NOMO-1 (cell line): ENCODE measurements around the gene GIMAP8.

Experiments
- DNase-seq, 2 experiments: peaks; one replicate each; lab custom pipeline; 2025; ENCODE audit not compliant: unreplicated experiment in 2 of 2; lab: John Stamatoyannopoulos, UW

The GIMAP8 gene

GRCh38 chr7:150450491-150451001 is at the start of gene GIMAP8:
GIMAP8 (plus strand) TSS chr7:150450630; CDS start chr7:150466699, 16,069 bp downstream.
- DNase-seq = peak; percentile 3 to 14

DNA sequence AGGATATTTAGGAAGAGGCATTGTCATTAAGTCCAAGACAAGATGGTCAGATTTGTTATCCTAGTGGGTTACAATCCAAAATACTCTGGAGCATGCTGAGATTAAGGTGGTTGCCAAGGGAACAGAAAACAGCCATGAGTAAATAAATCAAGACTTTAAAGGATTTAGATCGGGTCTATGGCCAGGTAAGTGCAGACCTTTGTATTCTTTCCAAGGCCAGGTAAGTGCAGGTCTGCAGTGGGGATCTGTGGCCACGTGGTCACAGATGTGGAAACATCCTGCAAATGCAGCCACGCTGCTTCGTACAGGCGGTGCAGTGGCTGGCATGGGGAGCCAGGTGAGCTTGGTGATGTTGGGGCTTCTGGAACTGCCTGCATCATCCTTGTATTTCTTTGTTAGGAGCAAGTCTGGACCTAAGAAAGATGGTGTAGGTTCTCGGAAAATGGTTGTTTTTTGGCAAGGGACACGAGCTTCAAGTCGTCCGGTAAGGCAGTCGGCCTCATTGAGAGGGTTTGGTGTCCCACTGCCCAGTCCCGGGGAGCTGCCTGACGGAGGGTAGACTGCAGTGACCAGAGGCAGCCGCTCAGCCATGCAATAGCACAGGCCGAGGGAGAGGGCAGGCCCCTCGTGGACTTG is 49.5 kb upstream of the GIMAP8 start:
- no peak for DNase-seq

GRCh38 chr7:150401424-150401790 is 49.0 kb upstream of the GIMAP8 start:
- no peak for DNase-seq

- no peak for DNase-seq
Observed at GRCh38 chr7:150401861-150402631, 48.4 kb upstream of the GIMAP8 start.

- no peak for DNase-seq
Observed at GRCh38 chr7:150402671-150403321, 47.6 kb upstream of the GIMAP8 start.

- DNase-seq = no peak
Observed at GRCh38 chr7:150403376-150404171, 46.9 kb upstream of the GIMAP8 start.

DNA sequence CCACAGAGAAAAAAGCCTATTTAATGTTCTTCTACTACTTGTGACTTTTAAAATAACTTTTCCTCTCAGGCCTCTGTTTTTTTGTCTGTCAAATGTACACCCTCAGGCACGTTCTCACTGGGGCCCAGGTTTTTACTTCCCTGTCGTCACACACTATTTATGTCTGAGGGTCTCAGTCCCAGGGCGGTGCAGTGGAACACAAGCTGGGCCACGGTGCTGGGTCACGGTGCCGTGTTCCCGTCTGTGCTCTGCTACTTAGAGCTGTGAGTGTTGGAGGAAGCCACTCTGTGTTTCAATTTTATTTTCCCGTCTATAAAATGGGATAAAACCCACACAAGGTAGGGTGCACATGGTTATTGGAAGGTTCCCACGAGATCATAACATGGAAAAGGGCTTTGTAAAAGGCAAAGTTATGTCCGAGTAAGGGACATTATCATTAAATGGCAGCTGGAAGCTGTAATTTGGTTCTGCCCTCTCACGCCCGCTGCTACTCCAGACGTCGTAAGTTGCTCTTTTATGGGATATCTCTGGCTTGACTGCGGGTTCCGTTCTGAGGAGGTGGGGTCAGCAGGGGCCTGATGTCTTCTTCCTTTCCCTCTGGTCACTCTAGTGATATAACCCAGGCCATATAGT is 46.1 kb upstream of the GIMAP8 start:
- no peak for DNase-seq

DNA sequence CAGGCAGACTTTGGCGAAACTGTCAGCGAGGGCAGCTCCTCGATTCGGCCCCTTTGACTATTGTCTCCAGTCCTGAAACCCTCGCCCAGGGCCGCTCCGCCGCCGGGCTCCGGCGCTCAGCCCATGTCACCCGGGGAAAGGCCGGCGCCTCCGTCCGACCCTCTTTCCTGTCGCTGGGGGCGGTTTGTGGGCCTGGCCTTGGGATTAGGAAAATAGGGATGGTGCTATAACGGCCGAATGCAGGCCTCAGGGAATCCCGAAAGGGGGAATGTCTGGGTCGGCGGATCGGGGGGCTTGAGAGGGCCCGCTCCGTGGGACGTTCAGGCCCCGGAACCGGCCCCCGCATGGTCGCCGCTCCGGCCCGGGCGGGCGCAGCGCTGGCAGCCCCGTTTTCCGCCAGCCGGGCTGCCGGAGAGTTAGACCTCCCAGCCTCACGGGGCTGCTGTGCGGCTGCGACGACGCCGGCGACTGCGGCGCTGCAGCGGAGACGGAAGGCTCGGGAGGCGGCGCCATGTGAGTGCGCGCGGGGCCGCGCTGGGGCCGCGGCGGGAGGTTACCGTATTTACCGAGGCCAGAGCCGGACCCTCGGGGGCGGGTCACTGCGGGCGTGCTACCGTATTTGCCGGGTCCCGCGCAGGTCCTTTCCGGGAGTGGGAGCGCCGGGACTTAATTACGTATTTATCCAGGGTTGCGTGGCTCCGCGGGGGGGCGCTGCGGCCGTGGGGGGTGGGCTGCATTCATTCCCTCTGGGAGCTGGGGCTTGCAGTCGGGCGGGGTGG is 45.4 kb upstream of the GIMAP8 start:
- peak; percentile 47 to 64 for DNase-seq

DNA sequence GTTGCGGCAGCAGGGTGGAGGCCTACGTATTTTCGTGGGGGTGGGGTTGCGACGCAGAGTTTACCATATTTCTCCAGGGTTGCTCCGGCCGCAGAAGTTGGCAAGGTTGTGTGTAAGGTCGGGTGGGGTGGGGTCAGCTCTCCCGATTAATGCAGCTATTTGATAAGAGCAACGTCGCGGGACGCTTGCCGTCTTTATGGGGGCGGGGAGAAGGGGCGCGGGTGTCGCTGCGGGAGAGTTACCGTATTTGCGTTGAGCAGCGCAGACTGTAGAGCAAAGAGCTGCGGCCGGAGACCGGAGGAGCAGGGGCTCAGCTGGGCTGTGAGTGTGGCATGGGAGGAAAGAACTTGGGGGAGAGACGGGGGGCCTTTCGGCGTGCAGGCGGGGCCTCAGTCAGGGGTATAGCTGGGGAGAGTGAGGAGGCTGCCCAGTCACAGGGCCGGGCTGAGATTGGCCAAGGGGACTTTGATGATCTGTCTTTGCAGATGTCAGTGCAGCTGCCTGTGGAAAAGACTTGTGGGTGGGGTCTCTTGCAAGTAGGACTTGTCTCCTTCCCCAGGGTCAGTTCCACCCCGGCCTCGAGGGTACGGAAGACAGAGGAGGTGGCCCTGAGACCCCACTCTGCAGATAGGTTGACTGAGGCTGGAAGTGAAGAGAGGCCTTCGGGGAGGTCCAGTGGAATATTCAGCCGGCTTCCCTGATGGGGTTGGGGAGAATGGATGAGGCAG is 44.7 kb upstream of the GIMAP8 start:
- DNase-seq = no peak

DNA sequence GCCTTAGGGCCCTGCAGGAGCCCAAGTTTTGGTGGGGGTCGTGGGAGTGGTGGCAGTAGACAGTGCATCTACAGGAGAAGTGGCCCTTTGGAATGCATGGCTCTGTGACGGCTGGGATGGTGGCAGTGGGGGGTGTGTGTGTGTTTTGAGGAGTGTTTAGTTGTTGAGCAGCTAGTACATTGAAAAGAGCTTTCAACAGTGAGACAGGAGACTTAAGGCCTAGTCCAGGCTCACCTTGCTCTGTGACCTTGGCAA is 44.2 kb upstream of the GIMAP8 start:
- DNase-seq = no peak

DNA sequence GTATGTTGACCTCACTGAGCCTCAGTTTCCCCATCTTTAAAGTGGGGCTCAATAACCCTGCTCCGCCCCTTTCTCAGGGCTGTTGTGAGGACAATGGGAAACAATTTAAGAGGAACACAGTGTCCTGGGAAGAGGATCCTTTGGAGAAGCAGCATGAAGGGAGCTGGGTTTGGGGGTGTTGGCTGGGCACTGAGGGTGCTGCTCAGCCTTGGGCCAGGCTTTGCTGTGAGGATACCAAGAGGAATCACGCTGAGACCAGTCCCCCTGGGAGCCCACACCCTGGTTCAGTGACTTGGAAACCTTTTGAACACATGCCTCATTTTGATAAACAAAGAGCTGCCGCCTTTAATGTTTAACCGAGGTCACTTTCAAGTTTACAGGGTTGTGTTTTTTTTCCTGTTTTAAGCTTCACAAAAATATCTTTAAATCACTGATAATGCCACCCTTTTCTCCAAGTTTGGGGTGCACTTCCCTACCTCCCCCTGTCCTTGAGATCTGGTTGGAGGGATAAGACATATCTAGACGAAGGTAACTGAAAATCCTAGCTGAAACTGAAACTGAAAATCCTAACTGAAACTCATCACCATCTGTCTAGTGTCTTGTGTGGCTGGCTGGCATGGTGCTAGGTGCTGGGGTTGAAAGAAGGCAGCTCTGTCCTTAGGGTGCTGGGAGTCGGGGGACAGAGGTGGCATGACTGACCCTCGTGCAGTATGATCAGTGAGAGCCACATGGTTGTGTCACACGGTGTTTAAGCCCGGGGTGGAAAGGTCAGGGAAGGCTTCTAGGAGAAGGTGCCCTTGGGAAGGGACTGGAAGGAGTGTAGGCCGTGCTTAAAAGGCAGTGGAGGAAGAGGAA is 43.6 kb upstream of the GIMAP8 start:
- DNase-seq = no peak

DNA sequence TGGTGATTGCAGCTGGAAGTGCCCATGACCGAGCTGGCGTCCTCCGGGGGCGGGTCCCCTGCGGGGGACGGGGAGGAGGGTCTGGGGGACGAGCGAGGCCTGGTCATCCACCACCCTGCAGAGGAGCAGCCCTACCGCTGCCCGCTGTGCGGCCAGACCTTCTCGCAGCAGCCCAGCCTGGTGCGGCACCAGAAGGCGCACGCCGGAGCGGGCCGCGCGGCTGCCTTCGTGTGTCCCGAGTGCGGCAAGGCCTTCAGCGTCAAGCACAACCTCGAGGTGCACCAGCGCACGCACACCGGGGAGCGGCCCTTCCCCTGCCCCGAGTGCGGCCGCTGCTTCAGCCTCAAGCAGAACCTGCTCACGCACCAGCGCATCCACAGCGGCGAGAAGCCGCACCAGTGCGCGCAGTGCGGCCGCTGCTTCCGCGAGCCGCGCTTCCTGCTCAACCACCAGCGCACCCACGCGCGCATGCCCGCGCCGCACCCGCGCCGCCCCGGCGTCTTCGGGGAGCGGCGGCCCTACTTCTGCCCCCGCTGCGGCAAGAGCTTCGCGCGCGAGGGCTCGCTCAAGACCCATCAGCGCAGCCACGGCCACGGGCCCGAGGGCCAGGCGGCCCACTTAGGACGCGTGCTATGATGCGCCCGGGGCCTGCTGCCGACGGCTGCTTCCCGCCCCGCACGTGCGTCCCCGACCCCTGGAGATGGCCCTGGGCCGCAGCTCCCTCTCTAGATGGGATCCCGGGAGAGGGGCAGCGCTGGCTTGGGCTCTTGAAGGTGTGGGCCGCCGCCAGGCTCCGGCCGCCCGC is 42.6 kb upstream of the GIMAP8 start:
- no peak for DNase-seq

DNA sequence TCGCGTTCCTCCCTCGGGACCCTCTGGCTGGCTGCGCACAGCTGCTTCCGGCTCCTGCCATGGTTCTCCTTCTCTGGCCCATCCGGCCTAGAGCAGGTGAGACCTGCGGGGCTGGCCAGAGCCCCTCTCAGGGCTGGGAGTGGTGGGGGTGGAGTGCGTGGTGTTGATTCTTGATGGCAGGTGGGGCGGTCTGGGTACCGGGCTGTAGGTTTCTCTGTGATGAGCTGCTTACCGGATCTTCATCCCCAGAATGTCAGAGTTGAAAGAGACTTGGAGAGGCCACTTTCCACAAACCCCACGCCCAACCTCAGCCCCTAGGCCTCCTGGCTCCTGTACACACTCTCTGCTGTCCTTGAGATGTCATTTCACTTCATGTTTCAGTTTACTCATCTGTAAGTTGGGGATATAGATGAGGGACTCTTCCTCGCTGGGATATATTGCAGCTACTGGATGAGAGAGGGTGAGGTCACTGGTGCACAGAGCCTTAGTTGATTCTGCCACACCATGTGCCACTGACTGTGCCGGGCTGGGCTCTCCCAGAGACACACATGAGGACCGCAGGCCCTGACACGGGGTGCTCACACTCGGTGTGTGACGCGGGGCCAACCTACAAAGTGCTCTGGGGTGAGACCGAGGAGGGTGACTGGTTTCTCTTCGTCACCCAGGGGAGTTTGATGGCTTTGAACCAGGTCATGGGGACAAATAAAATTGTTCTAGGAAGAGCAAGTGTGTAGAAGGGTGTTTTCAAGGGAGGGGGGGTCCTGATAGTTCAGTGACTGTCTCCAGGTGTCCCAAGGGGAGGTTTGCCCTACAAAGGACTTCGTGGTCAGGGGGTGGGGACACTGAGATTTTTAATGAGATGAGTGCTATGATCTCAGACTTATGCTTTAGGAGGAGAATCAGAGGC is 41.8 kb upstream of the GIMAP8 start:
- no peak for DNase-seq

GRCh38 chr7:150409300-150410030 is 41.0 kb upstream of the GIMAP8 start:
- no peak for DNase-seq

GRCh38 chr7:150410131-150410530 is 40.3 kb upstream of the GIMAP8 start:
- DNase-seq = no peak
